Body of pancreas (tissue), 4 donors: Measurements from ENCODE around the gene MB21D2.

Source experiments
- POLR2A ChIP-seq, 3 donors: fragments of 450-650 bp; IDR thresholded peaks; one replicate each; pipeline ENCODE4 v1.6.1; 2016; ENCODE audit warnings: antibody characterized with exemption in 3 of 3, mild to moderate bottlenecking in 2 of 3
- TF ChIP-seq, protein P1 (sequence below), 7 experiments: fragments of 450-650 bp in 4 of 7; fragments of 200-600 bp in 3 of 7; sonication (generic) in 3 of 7; IDR thresholded peaks; one replicate each; pipeline ENCODE4 v1.5.1; 2016 to 2019; ENCODE audit warnings: antibody characterized with exemption in 7 of 7

DNA sequence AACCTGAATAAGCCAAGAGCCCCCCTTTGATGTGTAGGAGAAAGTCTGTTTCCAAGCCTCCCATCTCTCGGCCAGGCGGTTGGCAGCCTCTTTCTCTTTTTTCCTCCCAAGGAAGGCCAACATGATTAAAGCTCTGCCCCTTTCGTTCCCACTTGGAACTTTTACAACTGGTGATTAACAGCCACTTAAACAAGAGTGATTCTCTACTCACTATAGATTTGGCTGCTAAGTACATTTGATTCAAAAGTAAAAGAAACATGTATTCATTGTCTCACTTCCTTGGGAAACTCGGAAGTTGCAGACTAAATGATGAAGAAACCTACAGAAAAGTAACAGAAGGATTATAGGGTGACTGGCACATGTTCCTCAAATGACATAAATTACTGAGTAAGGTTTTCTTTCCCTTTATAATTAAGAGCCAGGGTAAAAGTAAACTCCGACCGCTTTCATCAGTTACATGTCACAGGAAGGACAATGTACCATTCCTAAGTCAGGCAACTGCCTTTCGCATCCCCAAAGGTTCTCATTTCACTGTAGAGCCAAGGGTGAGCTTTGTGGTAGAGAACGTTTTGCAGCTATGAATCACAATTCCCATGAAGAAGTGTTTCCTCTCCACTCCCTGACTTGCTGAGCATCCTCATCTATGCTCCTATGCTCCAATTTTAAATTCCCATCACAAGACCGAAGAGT, 72.7 kb downstream of the MB21D2 start:
- TF ChIP-seq, protein P1, sequence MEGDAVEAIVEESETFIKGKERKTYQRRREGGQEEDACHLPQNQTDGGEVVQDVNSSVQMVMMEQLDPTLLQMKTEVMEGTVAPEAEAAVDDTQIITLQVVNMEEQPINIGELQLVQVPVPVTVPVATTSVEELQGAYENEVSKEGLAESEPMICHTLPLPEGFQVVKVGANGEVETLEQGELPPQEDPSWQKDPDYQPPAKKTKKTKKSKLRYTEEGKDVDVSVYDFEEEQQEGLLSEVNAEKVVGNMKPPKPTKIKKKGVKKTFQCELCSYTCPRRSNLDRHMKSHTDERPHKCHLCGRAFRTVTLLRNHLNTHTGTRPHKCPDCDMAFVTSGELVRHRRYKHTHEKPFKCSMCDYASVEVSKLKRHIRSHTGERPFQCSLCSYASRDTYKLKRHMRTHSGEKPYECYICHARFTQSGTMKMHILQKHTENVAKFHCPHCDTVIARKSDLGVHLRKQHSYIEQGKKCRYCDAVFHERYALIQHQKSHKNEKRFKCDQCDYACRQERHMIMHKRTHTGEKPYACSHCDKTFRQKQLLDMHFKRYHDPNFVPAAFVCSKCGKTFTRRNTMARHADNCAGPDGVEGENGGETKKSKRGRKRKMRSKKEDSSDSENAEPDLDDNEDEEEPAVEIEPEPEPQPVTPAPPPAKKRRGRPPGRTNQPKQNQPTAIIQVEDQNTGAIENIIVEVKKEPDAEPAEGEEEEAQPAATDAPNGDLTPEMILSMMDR (IDR thresholded peaks at IDR 0.05) = no peak
- no peak for TF ChIP-seq POLR2A (IDR thresholded peaks at IDR 0.05)
